Esophagus squamous epithelium (tissue), 4 donors: ENCODE data around the gene VWA8.

ENCODE experiments used
- POLR2A ChIP-seq, 4 donors: fragments of 450-650 bp; IDR thresholded peaks; one replicate each; pipeline ENCODE4 v1.6.1; 2017; ENCODE audit warnings: antibody characterized with exemption in 4 of 4, mild to moderate bottlenecking in 4 of 4, moderate library complexity in 3 of 4
- TF ChIP-seq, protein P1 (sequence below), 6 experiments: fragments of 450-650 bp in 4 of 6; fragments of 200-600 bp in 2 of 6; sonication (generic) in 2 of 6; IDR thresholded peaks; one replicate each; pipeline ENCODE4 v1.5.1; 2016 to 2019; ENCODE audit warnings: antibody characterized with exemption in 6 of 6, mild to moderate bottlenecking in 4 of 6, moderate library complexity in 4 of 6

GRCh38 chr13:41706152-41706551, 254.8 kb downstream of the VWA8 start:
- TF ChIP-seq, protein P1, sequence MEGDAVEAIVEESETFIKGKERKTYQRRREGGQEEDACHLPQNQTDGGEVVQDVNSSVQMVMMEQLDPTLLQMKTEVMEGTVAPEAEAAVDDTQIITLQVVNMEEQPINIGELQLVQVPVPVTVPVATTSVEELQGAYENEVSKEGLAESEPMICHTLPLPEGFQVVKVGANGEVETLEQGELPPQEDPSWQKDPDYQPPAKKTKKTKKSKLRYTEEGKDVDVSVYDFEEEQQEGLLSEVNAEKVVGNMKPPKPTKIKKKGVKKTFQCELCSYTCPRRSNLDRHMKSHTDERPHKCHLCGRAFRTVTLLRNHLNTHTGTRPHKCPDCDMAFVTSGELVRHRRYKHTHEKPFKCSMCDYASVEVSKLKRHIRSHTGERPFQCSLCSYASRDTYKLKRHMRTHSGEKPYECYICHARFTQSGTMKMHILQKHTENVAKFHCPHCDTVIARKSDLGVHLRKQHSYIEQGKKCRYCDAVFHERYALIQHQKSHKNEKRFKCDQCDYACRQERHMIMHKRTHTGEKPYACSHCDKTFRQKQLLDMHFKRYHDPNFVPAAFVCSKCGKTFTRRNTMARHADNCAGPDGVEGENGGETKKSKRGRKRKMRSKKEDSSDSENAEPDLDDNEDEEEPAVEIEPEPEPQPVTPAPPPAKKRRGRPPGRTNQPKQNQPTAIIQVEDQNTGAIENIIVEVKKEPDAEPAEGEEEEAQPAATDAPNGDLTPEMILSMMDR (IDR thresholded peaks at IDR 0.05): no peak
- TF ChIP-seq POLR2A (IDR thresholded peaks at IDR 0.05): no peak
